Brain microvascular endothelial cell (primary cell): ENCODE results near the gene TMEM198.

Source experiments
- DNase-seq: peaks from one replicate; pipeline ENCODE4 v3.0.0-alpha.2; 2020
- H3K27ac ChIP-seq: fragments of 250-450 bp; sonication (Bioruptor Pico); 2 replicates; pipeline ENCODE4 v1.5.1; 2020; ENCODE audit warnings: mild to moderate bottlenecking, moderate library complexity
- H3K27me3 ChIP-seq: fragments of 250-450 bp; sonication (Bioruptor Pico); replicated peaks from 2 replicates; pipeline ENCODE4 v1.5.1; 2020; ENCODE audit warnings: mild to moderate bottlenecking
- H3K36me3 ChIP-seq: fragments of 250-450 bp; sonication (Bioruptor Pico); replicated peaks from 2 replicates; pipeline ENCODE4 v1.5.1; 2020; ENCODE audit warnings: mild to moderate bottlenecking
- H3K4me3 ChIP-seq: 2 replicates; pipeline ENCODE4 v1.5.1; 2011; ENCODE audit warnings: low read depth, mild to moderate bottlenecking, control low read depth, low read length, moderate library complexity
- CTCF ChIP-seq: IDR thresholded peaks from 2 replicates; pipeline ENCODE4 v1.5.1; 2011; ENCODE audit warnings: low read depth, mild to moderate bottlenecking, moderate library complexity, low read length, control low read depth, inconsistent platforms; ENCODE audit errors: missing control alignments
- in situ Hi-C: cut with HindIII; loops from 2 replicates; pipeline ENCODE4 v1.10.0; 2017; ENCODE audit warnings: low sequenced_read_pairs, low pct_ligation_motif_present

Gene TMEM198

GRCh38 chr2:219598308-219599078 lies 54.7 kb downstream of the TMEM198 start:
- no peaks in the 10 kb centered on the region for H3K36me3 ChIP-seq
- H3K27ac ChIP-seq, result peak overlapping the region; percentile 83
- DNase-seq, result no peak
- peak overlapping the region; percentile 90 for H3K4me3 ChIP-seq
- in situ Hi-C loops, result no loop called here
- H3K27me3 ChIP-seq, result no peaks in the 10 kb centered on the region
- TF ChIP-seq CTCF, result no peak
